ENCODE data around the gene NXPH3.

GRCh38 chr17:49567104-49567521, 8.6 kb upstream of the NXPH3 start:
- TF ChIP-seq MYC (IDR thresholded peaks at IDR 0.05; ENCODE audit: low read depth, low read length): no peak
- no peak for TF ChIP-seq CTCF (IDR thresholded peaks at IDR 0.05; ENCODE audit: extremely low read depth in 1 of 2, insufficient read depth in 1 of 2, low read depth in 1 of 2, low read length in 2 of 2)
- TF ChIP-seq POLR2A (IDR thresholded peaks at IDR 0.05; ENCODE audit: low read depth, low read length): no peak
- no peak for TF ChIP-seq GATA2 (IDR thresholded peaks at IDR 0.05; ENCODE audit: insufficient read depth, insufficient read length, low read depth, low read length)
- no peak for TF ChIP-seq POLR2AphosphoS5 (IDR thresholded peaks at IDR 0.05; ENCODE audit: insufficient read depth, low read depth, low read length)

Data from endothelial cell of umbilical vein (primary cell).